Measurements from ENCODE around the gene CDH1.

CDH1 gene

GRCh38 chr16:68792465-68793324 lies 55.6 kb downstream of the CDH1 start:
- FAIRE-seq (no peak), DNase-seq (ENCODE audit: insufficient read length, low spot score) (no peak)
- TF ChIP-seq PAX5 (IDR thresholded peaks at IDR 0.05; ENCODE audit: insufficient read depth, low read length, severe bottlenecking) (no peak), SPI1 (IDR thresholded peaks at IDR 0.05; ENCODE audit: low read depth, low read length) (no peak), TAF1 (IDR thresholded peaks at IDR 0.05; ENCODE audit: low read depth, low read length) (no peak), POU2F2 (IDR thresholded peaks at IDR 0.05; ENCODE audit: low read depth, low read length) (no peak), POLR2A (IDR thresholded peaks at IDR 0.05; ENCODE audit: low read depth, low read length) (no peak), POLR2AphosphoS5 (IDR thresholded peaks at IDR 0.05; ENCODE audit: low read depth, low read length) (no peak)

- DNase-seq (ENCODE audit: insufficient read length, low spot score) = no peak
- no peak for TF ChIP-seq SPI1 (IDR thresholded peaks at IDR 0.05; ENCODE audit: low read depth, low read length)
- no peak for TF ChIP-seq POU2F2 (IDR thresholded peaks at IDR 0.05; ENCODE audit: low read depth, low read length)
- TF ChIP-seq TAF1 (IDR thresholded peaks at IDR 0.05; ENCODE audit: low read depth, low read length) = no peak
- TF ChIP-seq PAX5 (IDR thresholded peaks at IDR 0.05; ENCODE audit: insufficient read depth, low read length, severe bottlenecking) = no peak
- TF ChIP-seq POLR2AphosphoS5 (IDR thresholded peaks at IDR 0.05; ENCODE audit: low read depth, low read length) = no peak
- TF ChIP-seq POLR2A (IDR thresholded peaks at IDR 0.05; ENCODE audit: low read depth, low read length) = no peak
- FAIRE-seq = no peak
Measured at GRCh38 chr16:68793401-68793857, 56.3 kb downstream of the CDH1 start.

- FAIRE-seq = no peak
- TF ChIP-seq POLR2A (IDR thresholded peaks at IDR 0.05; ENCODE audit: low read depth, low read length) (no peak), POU2F2 (IDR thresholded peaks at IDR 0.05; ENCODE audit: low read depth, low read length) (no peak), SPI1 (IDR thresholded peaks at IDR 0.05; ENCODE audit: low read depth, low read length) (no peak), TAF1 (IDR thresholded peaks at IDR 0.05; ENCODE audit: low read depth, low read length) (no peak), POLR2AphosphoS5 (IDR thresholded peaks at IDR 0.05; ENCODE audit: low read depth, low read length) (no peak), PAX5 (IDR thresholded peaks at IDR 0.05; ENCODE audit: insufficient read depth, low read length, severe bottlenecking) (no peak)
- DNase-seq (ENCODE audit: insufficient read length, low spot score) = no peak
Measured at GRCh38 chr16:68798398-68798797, 61.3 kb downstream of the CDH1 start.

GRCh38 chr16:68800257-68800875 lies 63.3 kb downstream of the CDH1 start:
- TF ChIP-seq TAF1 (IDR thresholded peaks at IDR 0.05; ENCODE audit: low read depth, low read length) (no peak), SPI1 (IDR thresholded peaks at IDR 0.05; ENCODE audit: low read depth, low read length) (peak; percentile 65)
- peak; percentile 40 for FAIRE-seq
- peak; percentile 55 for DNase-seq (ENCODE audit: insufficient read length, low spot score)

GRCh38 chr16:68802190-68802589 lies 65.1 kb downstream of the CDH1 start:
- no peak for FAIRE-seq

GRCh38 chr16:68806422-68806821 lies 69.3 kb downstream of the CDH1 start:
- FAIRE-seq (no peak), DNase-seq (ENCODE audit: insufficient read length, low spot score) (no peak)
- TF ChIP-seq TAF1 (IDR thresholded peaks at IDR 0.05; ENCODE audit: low read depth, low read length) = no peak
- no peak for TF ChIP-seq POU2F2 (IDR thresholded peaks at IDR 0.05; ENCODE audit: low read depth, low read length)
- no peak for TF ChIP-seq POLR2AphosphoS5 (IDR thresholded peaks at IDR 0.05; ENCODE audit: low read depth, low read length)
- no peak for TF ChIP-seq PAX5 (IDR thresholded peaks at IDR 0.05; ENCODE audit: insufficient read depth, low read length, severe bottlenecking)
- no peak for TF ChIP-seq SPI1 (IDR thresholded peaks at IDR 0.05; ENCODE audit: low read depth, low read length)
- no peak for TF ChIP-seq POLR2A (IDR thresholded peaks at IDR 0.05; ENCODE audit: low read depth, low read length)

More at GRCh38 chr16:68802190-68802589, 65.1 kb downstream of the CDH1 start:
- no peak for TF ChIP-seq SPI1 (IDR thresholded peaks at IDR 0.05; ENCODE audit: low read depth, low read length)
- TF ChIP-seq TAF1 (IDR thresholded peaks at IDR 0.05; ENCODE audit: low read depth, low read length) = no peak
- no peak for TF ChIP-seq POLR2A (IDR thresholded peaks at IDR 0.05; ENCODE audit: low read depth, low read length)
- TF ChIP-seq POU2F2 (IDR thresholded peaks at IDR 0.05; ENCODE audit: low read depth, low read length) = no peak
- no peak for TF ChIP-seq POLR2AphosphoS5 (IDR thresholded peaks at IDR 0.05; ENCODE audit: low read depth, low read length)
- TF ChIP-seq PAX5 (IDR thresholded peaks at IDR 0.05; ENCODE audit: insufficient read depth, low read length, severe bottlenecking) = no peak
- DNase-seq (ENCODE audit: insufficient read length, low spot score) = no peak

- DNase-seq (ENCODE audit: insufficient read length, low spot score) (no peak), FAIRE-seq (no peak)
- no peak for TF ChIP-seq SPI1 (IDR thresholded peaks at IDR 0.05; ENCODE audit: low read depth, low read length)
- TF ChIP-seq POLR2AphosphoS5 (IDR thresholded peaks at IDR 0.05; ENCODE audit: low read depth, low read length) = no peak
- TF ChIP-seq TAF1 (IDR thresholded peaks at IDR 0.05; ENCODE audit: low read depth, low read length) = no peak
- no peak for TF ChIP-seq POLR2A (IDR thresholded peaks at IDR 0.05; ENCODE audit: low read depth, low read length)
- no peak for TF ChIP-seq POU2F2 (IDR thresholded peaks at IDR 0.05; ENCODE audit: low read depth, low read length)
Measured at GRCh38 chr16:68806981-68807380, 69.9 kb downstream of the CDH1 start.

GRCh38 chr16:68814516-68814915 lies 77.4 kb downstream of the CDH1 start:
- TF ChIP-seq POU2F2 (IDR thresholded peaks at IDR 0.05; ENCODE audit: low read depth, low read length) (no peak), POLR2AphosphoS5 (IDR thresholded peaks at IDR 0.05; ENCODE audit: low read depth, low read length) (no peak), TAF1 (IDR thresholded peaks at IDR 0.05; ENCODE audit: low read depth, low read length) (no peak), PAX5 (IDR thresholded peaks at IDR 0.05; ENCODE audit: insufficient read depth, low read length, severe bottlenecking) (no peak), POLR2A (IDR thresholded peaks at IDR 0.05; ENCODE audit: low read depth, low read length) (no peak), SPI1 (IDR thresholded peaks at IDR 0.05; ENCODE audit: low read depth, low read length) (no peak)
- FAIRE-seq (no peak), DNase-seq (ENCODE audit: insufficient read length, low spot score) (no peak)

GRCh38 chr16:68823401-68824135 lies 86.5 kb downstream of the CDH1 start:
- TF ChIP-seq POLR2AphosphoS5 (IDR thresholded peaks at IDR 0.05; ENCODE audit: low read depth, low read length) = no peak
- TF ChIP-seq PAX5 (IDR thresholded peaks at IDR 0.05; ENCODE audit: insufficient read depth, low read length, severe bottlenecking) = no peak
- no peak for TF ChIP-seq POLR2A (IDR thresholded peaks at IDR 0.05; ENCODE audit: low read depth, low read length)
- no peak for TF ChIP-seq TAF1 (IDR thresholded peaks at IDR 0.05; ENCODE audit: low read depth, low read length)
- DNase-seq (ENCODE audit: insufficient read length, low spot score) = no peak
- no peak for FAIRE-seq

All from GM12891 (cell line).